ENCODE results near the gene G2E3. TPM values are rescaled to one million over a fixed set of nuclear protein-coding genes. Genes with fewer than 3 reads are reported as not detected.

Gene G2E3
- total and polyA plus RNA-seq, 2 of the 13 experiments (the other 11 are each of a cell fraction or from before 2014, with no cell fraction given) = 22.8 to 63.0 TPM

DNA sequence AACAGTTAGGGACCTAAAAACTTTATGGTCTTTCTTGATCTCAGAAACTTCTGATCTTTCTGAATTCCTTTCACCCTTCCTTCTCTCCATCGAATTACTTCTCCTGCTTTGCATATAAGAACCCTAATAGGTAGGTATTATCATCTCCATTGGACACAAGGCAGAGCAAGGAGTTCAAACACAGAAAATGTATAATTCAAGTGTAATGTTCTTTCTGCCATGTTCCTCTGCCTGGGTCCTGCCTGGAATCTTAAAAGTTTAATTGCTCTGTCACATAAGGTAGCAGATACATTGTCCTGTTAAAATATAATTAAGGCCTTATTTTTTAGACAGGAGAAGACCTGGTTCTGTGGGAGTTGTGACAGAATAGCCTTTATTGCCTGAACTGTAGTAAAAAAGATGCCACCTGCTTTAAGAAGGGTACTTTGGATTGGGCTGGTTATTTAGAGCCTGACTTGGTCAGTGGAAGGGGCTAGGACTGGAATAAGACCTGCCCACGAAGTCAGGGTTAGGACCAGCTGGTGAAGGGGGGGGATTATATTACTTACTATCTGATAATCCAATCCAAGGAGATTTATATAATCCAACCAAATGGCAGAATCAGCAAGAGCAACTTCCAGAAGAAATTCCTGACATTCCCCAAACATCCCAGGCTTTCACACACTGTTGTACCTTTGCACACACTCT lies 10.4 kb downstream of the G2E3 start (continued):
- TF ChIP-seq, protein P1, sequence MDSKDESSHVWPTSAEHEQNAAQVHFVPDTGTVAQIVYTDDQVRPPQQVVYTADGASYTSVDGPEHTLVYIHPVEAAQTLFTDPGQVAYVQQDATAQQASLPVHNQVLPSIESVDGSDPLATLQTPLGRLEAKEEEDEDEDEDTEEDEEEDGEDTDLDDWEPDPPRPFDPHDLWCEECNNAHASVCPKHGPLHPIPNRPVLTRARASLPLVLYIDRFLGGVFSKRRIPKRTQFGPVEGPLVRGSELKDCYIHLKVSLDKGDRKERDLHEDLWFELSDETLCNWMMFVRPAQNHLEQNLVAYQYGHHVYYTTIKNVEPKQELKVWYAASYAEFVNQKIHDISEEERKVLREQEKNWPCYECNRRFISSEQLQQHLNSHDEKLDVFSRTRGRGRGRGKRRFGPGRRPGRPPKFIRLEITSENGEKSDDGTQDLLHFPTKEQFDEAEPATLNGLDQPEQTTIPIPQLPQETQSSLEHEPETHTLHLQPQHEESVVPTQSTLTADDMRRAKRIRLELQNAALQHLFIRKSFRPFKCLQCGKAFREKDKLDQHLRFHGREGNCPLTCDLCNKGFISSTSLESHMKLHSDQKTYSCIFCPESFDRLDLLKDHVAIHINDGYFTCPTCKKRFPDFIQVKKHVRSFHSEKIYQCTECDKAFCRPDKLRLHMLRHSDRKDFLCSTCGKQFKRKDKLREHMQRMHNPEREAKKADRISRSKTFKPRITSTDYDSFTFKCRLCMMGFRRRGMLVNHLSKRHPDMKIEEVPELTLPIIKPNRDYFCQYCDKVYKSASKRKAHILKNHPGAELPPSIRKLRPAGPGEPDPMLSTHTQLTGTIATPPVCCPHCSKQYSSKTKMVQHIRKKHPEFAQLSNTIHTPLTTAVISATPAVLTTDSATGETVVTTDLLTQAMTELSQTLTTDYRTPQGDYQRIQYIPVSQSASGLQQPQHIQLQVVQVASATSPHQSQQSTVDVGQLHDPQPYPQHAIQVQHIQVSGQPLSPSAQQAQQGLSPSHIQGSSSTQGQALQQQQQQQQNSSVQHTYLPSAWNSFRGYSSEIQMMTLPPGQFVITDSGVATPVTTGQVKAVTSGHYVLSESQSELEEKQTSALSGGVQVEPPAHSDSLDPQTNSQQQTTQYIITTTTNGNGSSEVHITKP (CRISPR knock-in tag; IDR thresholded peaks at IDR 0.05; ENCODE audit: low read depth) = no peak
- TF ChIP-seq, protein P2, sequence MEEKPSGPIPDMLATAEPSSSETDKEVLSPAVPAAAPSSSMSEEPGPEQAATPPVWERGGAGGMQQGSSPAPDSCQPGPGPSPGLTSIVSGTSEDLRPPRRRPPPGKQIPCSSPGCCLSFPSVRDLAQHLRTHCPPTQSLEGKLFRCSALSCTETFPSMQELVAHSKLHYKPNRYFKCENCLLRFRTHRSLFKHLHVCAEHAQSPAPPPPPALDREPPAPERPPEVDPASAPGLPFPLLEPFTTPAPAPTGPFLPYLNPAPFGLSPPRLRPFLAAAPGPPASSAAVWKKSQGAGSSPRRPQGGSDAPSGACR (CRISPR knock-in tag; IDR thresholded peaks at IDR 0.05) = 0 out of 2 replicates have a peak, but pooled peaks have one; percentile 54
- TF ChIP-seq, protein P3, sequence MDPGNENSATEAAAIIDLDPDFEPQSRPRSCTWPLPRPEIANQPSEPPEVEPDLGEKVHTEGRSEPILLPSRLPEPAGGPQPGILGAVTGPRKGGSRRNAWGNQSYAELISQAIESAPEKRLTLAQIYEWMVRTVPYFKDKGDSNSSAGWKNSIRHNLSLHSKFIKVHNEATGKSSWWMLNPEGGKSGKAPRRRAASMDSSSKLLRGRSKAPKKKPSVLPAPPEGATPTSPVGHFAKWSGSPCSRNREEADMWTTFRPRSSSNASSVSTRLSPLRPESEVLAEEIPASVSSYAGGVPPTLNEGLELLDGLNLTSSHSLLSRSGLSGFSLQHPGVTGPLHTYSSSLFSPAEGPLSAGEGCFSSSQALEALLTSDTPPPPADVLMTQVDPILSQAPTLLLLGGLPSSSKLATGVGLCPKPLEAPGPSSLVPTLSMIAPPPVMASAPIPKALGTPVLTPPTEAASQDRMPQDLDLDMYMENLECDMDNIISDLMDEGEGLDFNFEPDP (CRISPR knock-in tag; conservative IDR thresholded peaks at IDR 0.05) = 0 out of 2 replicates have a peak, but pooled peaks have one; percentile 64
- TF ChIP-seq ZNF569 (CRISPR knock-in tag; IDR thresholded peaks at IDR 0.05; ENCODE audit: borderline replicate concordance) (no peak), TSC22D2 (CRISPR knock-in tag; IDR thresholded peaks at IDR 0.05; ENCODE audit: borderline replicate concordance) (0 out of 2 replicates have a peak, but pooled peaks have one; percentile 60), ZBTB8A (CRISPR knock-in tag; IDR thresholded peaks at IDR 0.05; ENCODE audit: borderline replicate concordance, low read depth) (no peak), NFATC3 (CRISPR knock-in tag; IDR thresholded peaks at IDR 0.05) (no peak), ZZZ3 (CRISPR knock-in tag; IDR thresholded peaks at IDR 0.05; ENCODE audit: borderline replicate concordance) (no peak), MIER3 (CRISPR knock-in tag; IDR thresholded peaks at IDR 0.05; ENCODE audit: borderline replicate concordance) (no peak), RBAK (CRISPR knock-in tag; IDR thresholded peaks at IDR 0.05) (no peak), RFXANK (CRISPR knock-in tag; IDR thresholded peaks at IDR 0.05) (0 out of 2 replicates have a peak, but pooled peaks have one; percentile 73), ZBTB42 (CRISPR knock-in tag; IDR thresholded peaks at IDR 0.05) (no peak), ZNF138 (CRISPR knock-in tag; IDR thresholded peaks at IDR 0.05; ENCODE audit: low read depth) (no peak)
- TF ChIP-seq, protein P4, sequence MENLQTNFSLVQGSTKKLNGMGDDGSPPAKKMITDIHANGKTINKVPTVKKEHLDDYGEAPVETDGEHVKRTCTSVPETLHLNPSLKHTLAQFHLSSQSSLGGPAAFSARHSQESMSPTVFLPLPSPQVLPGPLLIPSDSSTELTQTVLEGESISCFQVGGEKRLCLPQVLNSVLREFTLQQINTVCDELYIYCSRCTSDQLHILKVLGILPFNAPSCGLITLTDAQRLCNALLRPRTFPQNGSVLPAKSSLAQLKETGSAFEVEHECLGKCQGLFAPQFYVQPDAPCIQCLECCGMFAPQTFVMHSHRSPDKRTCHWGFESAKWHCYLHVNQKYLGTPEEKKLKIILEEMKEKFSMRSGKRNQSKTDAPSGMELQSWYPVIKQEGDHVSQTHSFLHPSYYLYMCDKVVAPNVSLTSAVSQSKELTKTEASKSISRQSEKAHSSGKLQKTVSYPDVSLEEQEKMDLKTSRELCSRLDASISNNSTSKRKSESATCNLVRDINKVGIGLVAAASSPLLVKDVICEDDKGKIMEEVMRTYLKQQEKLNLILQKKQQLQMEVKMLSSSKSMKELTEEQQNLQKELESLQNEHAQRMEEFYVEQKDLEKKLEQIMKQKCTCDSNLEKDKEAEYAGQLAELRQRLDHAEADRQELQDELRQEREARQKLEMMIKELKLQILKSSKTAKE (CRISPR knock-in tag; IDR thresholded peaks at IDR 0.05; ENCODE audit: borderline replicate concordance) = no peak
- TF ChIP-seq, protein P5, sequence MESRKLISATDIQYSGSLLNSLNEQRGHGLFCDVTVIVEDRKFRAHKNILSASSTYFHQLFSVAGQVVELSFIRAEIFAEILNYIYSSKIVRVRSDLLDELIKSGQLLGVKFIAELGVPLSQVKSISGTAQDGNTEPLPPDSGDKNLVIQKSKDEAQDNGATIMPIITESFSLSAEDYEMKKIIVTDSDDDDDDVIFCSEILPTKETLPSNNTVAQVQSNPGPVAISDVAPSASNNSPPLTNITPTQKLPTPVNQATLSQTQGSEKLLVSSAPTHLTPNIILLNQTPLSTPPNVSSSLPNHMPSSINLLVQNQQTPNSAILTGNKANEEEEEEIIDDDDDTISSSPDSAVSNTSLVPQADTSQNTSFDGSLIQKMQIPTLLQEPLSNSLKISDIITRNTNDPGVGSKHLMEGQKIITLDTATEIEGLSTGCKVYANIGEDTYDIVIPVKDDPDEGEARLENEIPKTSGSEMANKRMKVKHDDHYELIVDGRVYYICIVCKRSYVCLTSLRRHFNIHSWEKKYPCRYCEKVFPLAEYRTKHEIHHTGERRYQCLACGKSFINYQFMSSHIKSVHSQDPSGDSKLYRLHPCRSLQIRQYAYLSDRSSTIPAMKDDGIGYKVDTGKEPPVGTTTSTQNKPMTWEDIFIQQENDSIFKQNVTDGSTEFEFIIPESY (CRISPR knock-in tag; IDR thresholded peaks at IDR 0.05) = no peak
- TF ChIP-seq, protein P6, sequence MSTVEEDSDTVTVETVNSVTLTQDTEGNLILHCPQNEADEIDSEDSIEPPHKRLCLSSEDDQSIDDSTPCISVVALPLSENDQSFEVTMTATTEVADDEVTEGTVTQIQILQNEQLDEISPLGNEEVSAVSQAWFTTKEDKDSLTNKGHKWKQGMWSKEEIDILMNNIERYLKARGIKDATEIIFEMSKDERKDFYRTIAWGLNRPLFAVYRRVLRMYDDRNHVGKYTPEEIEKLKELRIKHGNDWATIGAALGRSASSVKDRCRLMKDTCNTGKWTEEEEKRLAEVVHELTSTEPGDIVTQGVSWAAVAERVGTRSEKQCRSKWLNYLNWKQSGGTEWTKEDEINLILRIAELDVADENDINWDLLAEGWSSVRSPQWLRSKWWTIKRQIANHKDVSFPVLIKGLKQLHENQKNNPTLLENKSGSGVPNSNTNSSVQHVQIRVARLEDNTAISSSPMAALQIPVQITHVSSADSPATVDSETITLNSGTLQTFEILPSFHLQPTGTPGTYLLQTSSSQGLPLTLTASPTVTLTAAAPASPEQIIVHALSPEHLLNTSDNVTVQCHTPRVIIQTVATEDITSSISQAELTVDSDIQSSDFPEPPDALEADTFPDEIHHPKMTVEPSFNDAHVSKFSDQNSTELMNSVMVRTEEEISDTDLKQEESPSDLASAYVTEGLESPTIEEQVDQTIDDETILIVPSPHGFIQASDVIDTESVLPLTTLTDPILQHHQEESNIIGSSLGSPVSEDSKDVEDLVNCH (CRISPR knock-in tag; IDR thresholded peaks at IDR 0.05) = no peak
